ENCODE results near the gene ROBO2. TPM values are rescaled to one million over a fixed set of nuclear protein-coding genes. Genes with fewer than 3 reads are reported as not detected.

ROBO2 gene
- total RNA-seq, 1 donor from 2014 or later = 330 TPM

DNA sequence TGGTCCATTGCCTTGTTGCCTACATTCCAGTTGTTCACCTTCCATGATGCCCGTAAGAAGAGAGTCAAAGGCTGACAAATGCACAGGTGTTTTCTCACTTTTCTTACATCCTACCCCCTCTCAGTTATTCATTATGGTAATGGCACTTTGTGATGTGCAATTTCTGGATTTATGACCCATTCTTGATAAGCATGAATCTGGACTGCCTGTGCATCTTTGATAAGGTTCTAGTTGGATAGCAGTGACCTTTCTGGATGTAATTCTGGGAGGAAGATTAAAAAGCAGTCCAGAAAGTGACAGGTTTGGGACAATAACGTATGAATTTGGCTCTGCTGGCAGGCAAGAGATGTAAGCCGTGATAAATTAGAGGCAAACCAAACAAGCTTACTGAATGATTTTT is 101.5 kb downstream of the ROBO2 start:
- TF ChIP-seq, protein P1, sequence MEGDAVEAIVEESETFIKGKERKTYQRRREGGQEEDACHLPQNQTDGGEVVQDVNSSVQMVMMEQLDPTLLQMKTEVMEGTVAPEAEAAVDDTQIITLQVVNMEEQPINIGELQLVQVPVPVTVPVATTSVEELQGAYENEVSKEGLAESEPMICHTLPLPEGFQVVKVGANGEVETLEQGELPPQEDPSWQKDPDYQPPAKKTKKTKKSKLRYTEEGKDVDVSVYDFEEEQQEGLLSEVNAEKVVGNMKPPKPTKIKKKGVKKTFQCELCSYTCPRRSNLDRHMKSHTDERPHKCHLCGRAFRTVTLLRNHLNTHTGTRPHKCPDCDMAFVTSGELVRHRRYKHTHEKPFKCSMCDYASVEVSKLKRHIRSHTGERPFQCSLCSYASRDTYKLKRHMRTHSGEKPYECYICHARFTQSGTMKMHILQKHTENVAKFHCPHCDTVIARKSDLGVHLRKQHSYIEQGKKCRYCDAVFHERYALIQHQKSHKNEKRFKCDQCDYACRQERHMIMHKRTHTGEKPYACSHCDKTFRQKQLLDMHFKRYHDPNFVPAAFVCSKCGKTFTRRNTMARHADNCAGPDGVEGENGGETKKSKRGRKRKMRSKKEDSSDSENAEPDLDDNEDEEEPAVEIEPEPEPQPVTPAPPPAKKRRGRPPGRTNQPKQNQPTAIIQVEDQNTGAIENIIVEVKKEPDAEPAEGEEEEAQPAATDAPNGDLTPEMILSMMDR (IDR thresholded peaks at IDR 0.05; ENCODE audit: partially characterized antibody, unreplicated experiment) = no peak
- Mint-ChIP-seq H3K27ac (ENCODE audit: unreplicated experiment) (no peak overlapping the region), H3K4me3 (ENCODE audit: unreplicated experiment) (no peak overlapping the region), H3K36me3 (ENCODE audit: unreplicated experiment) (no peaks in the 10 kb centered on the region), H3K4me1 (ENCODE audit: low read depth, unreplicated experiment) (peaks cover 39% of the 10 kb centered on the region), H3K9me3 (ENCODE audit: unreplicated experiment) (peaks cover 6% of the 10 kb centered on the region), H3K27me3 (ENCODE audit: unreplicated experiment) (peaks cover 1% of the 10 kb centered on the region)
- DNase-seq = no peak

DNA sequence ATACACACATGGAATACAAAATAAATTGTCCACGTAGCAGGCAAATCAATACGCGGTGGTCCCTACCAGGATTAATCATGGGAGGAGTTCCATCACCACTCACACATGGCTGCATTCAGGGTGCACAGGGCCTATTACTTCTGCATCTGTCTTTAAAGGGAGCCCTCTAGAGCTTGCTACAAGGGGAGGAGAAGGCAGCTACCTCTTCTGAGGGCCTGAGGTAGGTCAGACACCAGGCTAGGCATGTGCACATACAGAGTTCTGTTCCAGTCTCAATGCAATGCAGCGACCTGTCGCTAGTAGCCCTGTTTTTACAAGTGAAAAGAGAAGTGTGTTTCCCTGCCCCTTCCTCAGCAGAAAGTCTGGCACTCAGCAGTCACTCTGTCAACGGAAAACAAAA is 102.7 kb downstream of the ROBO2 start:
- Mint-ChIP-seq H3K9me3 (ENCODE audit: unreplicated experiment) (peaks cover 7% of the 10 kb centered on the region), H3K27ac (ENCODE audit: unreplicated experiment) (peak overlapping the region; percentile 36), H3K4me3 (ENCODE audit: unreplicated experiment) (no peak overlapping the region), H3K27me3 (ENCODE audit: unreplicated experiment) (peaks cover 1% of the 10 kb centered on the region), H3K36me3 (ENCODE audit: unreplicated experiment) (no peaks in the 10 kb centered on the region), H3K4me1 (ENCODE audit: low read depth, unreplicated experiment) (peaks cover 42% of the 10 kb centered on the region)
- TF ChIP-seq, protein P1 (IDR thresholded peaks at IDR 0.05; ENCODE audit: partially characterized antibody, unreplicated experiment) = no peak
- DNase-seq = no peak

DNA sequence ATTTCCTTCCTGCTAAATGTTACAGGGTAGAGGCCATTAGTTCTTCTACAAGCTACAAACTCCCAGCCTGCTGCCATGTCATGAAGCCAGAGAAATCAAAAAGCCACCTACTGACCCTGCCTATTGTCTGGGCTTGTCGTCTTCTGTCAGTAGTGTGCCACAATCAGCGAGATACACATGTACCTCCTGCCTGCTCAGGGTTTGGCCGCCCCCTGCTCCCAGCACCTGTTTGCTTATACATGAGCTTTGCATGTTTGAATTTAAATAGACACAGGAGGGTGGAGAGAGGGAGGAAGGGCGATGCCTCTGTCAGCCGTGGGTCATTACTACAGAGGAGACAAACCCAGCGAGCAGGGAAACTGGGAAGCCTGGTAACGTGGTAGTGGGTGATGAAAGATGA is 106.1 kb downstream of the ROBO2 start:
- H3K27ac Mint-ChIP-seq (ENCODE audit: unreplicated experiment) = peak overlapping the region; percentile 69
- DNase-seq = no peak
- peaks cover 3% of the 10 kb centered on the region for H3K27me3 Mint-ChIP-seq (ENCODE audit: unreplicated experiment)
- TF ChIP-seq, protein P1 (IDR thresholded peaks at IDR 0.05; ENCODE audit: partially characterized antibody, unreplicated experiment) = no peak
- peaks cover 9% of the 10 kb centered on the region for H3K9me3 Mint-ChIP-seq (ENCODE audit: unreplicated experiment)
- no peak overlapping the region for H3K4me3 Mint-ChIP-seq (ENCODE audit: unreplicated experiment)
- peaks cover 41% of the 10 kb centered on the region for H3K4me1 Mint-ChIP-seq (ENCODE audit: low read depth, unreplicated experiment)
- no peaks in the 10 kb centered on the region for H3K36me3 Mint-ChIP-seq (ENCODE audit: unreplicated experiment)

DNA sequence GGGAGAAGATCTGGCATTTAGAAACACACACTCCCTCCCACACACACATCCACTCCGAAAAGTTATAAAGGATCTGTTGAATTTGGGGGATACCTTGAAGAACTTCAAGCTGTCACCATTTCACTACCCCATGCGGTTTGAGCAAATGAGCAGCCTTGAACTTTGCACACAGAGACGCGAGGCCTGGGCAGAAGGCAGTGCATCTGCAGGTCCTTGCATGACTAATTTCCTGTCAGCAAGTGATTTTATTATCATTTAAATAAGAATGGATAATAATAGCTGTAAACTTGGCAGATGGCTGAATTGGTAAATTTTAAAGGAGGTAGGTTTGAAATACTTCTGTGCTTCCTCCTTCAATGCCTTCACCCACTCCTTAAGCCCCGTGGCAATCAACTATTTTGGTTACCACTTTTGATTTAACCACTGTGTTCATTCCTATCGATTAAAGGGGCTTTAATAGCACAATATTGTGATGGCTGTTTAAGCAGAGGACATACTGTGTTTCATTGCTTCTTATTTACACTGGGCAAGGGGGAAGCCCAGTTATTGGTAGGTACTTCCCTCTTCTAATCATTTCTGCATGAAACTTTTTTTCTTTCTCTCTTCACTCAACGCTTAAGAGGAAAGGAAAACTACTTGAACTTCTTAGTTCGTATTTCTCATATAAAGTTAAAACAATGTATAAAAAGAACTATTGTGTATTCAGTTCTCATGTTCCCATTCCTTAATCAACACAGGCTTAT is 108.1 kb downstream of the ROBO2 start:
- Mint-ChIP-seq H3K36me3 (ENCODE audit: unreplicated experiment) (no peaks in the 10 kb centered on the region), H3K4me3 (ENCODE audit: unreplicated experiment) (no peak overlapping the region), H3K4me1 (ENCODE audit: low read depth, unreplicated experiment) (peaks cover 40% of the 10 kb centered on the region), H3K9me3 (ENCODE audit: unreplicated experiment) (peaks cover 4% of the 10 kb centered on the region), H3K27me3 (ENCODE audit: unreplicated experiment) (peaks cover 2% of the 10 kb centered on the region), H3K27ac (ENCODE audit: unreplicated experiment) (peak overlapping the region; percentile 85)
- DNase-seq = no peak
- TF ChIP-seq, protein P1 (IDR thresholded peaks at IDR 0.05; ENCODE audit: partially characterized antibody, unreplicated experiment) = no peak

DNA sequence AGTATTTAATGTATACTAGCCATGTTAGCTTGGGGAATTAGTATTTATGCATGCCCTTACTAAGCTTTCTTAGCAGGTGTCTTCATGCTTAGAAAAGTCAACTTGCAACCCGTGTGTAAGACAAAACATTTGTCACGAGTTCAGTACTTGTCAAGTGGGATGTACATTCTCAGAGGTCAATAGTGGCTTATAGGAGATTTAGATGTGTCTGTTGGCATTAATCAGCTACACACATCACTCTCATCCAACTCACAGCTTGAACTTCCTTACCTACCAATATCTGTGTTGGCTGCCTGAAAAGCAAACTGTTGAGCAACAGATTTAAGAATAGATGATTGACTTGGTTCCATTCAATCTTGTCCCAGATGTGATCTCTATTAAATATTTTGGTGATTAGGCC is 109.5 kb downstream of the ROBO2 start:
- peak overlapping the region; percentile 43 for H3K4me3 Mint-ChIP-seq (ENCODE audit: unreplicated experiment)
- no peak for DNase-seq
- H3K27ac Mint-ChIP-seq (ENCODE audit: unreplicated experiment) = peak overlapping the region; percentile 42
- no peaks in the 10 kb centered on the region for H3K36me3 Mint-ChIP-seq (ENCODE audit: unreplicated experiment)
- peaks cover 34% of the 10 kb centered on the region for H3K4me1 Mint-ChIP-seq (ENCODE audit: low read depth, unreplicated experiment)
- peaks cover 2% of the 10 kb centered on the region for H3K27me3 Mint-ChIP-seq (ENCODE audit: unreplicated experiment)
- H3K9me3 Mint-ChIP-seq (ENCODE audit: unreplicated experiment) = peaks cover 4% of the 10 kb centered on the region
- TF ChIP-seq, protein P1 (IDR thresholded peaks at IDR 0.05; ENCODE audit: partially characterized antibody, unreplicated experiment) = no peak
